GM12872 (cell line): ENCODE measurements around the gene PTK7.

ENCODE experiments used
- CTCF ChIP-seq: IDR thresholded peaks from 3 replicates; pipeline ENCODE4 v1.5.1; 2011; ENCODE audit warnings: low read depth, mild to moderate bottlenecking, low read length, moderate library complexity; ENCODE audit not compliant: insufficient read depth

The PTK7 gene

DNA sequence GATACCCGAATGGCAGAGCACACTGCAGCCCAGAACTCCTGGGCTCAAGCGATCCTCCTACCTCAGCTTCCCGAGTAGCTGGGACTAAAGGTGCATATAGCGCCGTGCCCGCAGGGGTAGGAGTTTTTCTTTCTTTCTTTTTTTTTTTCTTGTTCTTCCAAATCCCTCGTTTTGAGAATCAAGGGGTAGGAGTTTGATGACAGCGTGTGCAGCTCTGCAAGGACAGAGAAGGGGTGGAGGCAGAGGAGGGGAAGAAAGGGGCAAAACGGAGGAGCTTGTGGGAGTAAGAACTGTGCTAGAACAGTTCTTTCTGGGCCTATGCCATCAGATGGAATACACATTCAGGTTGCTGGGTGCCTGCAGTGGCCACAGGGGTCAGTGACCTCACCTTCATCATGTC lies 39.4 kb upstream of the PTK7 start:
- TF ChIP-seq CTCF: no peak

- no peak for TF ChIP-seq CTCF
These were observed 38.9 kb upstream of the PTK7 start for GRCh38 chr6:43037197-43037596.

DNA sequence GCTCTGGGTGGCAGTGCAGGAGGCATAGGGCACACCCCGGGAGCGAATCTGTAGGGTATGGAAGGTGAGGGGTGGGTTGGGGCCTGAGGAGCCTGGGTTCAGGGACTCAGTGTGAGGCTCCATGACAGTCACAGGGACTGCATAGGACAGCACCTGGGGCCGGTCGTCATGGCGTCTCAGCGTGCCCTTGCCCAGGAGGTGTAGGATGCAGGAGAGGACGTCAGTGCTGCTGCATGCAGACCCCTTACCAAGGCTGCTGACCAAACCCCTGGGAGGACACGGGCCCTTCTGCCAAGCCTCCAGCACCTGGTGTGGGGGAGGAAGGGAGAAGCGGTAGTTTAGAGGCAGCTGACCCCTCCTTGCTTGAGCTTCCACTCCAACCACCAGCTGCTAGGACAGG lies 38.4 kb upstream of the PTK7 start:
- no peak for TF ChIP-seq CTCF

GRCh38 chr6:43038727-43039126 lies 37.4 kb upstream of the PTK7 start:
- no peak for TF ChIP-seq CTCF

- no peak for TF ChIP-seq CTCF
These were observed 35.4 kb upstream of the PTK7 start for GRCh38 chr6:43040542-43041257.

DNA sequence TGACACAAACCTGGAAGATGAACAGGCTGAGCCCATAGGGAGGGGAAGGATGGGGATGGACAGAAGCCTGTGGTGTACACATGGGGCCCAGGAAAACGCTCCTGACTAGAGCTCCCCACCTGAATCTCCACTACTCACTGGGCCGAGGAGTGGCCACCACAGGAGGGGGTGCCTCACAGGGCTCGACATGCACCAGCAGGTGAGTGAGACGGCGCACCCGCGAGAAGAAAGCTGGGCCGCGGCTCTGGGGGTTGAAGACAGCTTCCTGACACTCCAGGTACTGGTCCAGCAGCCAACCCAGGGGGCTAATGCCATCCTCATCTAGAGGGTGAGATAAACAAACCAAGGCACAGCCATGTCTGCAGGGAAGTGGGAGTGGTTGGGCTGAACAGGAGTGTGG lies 32.8 kb upstream of the PTK7 start:
- no peak for TF ChIP-seq CTCF

DNA sequence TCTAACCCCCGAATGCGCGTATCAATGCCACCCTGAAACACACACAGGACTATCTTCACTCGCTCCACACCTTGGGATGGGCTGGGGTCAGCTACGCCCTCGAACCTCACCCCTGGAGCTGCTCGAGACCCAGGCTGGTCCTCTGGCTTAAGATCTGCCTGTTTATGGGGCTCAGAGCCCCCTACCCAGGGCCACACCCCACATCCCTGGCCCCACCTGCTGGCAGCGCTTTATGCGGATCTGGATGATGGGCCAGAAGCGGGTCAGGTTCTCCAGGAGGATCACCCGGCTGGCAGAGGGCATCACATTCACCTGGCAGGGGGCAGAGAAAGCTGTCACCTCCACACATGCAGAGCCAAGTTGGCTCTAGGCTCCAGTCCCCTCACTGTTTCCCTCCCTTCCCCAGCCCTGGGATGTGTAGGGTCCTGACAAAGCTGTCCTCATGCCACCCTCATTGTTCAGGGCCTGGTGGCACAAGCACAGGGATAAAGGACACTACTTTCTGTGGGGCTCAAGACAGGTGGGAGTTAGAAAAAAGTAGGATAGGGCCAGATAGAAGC lies 30.7 kb upstream of the PTK7 start:
- TF ChIP-seq CTCF: no peak
